ENCODE data around the gene ANKRD33B.

DNA sequence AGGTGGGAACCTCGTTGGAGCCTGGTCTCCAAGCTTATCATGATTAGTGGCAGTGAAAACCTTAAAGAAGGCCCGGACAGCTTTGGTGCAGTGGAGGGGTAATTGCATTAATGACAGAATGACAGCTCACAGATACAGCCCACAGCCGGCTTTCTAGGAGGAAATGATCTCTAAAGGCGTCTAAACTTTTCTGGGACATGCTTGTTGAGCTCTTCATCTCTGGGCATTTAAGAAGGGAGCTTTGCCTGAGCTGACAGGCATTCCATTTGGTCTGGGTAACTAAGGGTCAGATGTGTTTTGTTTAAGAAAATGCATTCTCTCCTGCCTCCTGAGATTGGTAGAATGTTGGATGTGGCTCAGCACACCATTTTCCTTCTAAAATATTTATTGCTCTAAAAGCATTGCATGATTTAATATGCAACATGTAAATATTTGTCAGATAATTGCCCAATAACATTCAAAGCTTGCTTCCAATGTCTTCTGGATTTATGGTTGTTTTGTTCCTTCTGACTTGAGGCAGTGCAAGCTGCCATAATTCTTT lies 4.0 kb downstream of the ANKRD33B start:
- no peak for TF ChIP-seq GATA3 (IDR thresholded peaks at IDR 0.05; ENCODE audit: low read depth, low read length)
- TF ChIP-seq GATA2 (IDR thresholded peaks at IDR 0.05; ENCODE audit: low read depth, low read length): no peak
